K562 (cell line): Measurements from ENCODE around the gene AVPI1. TPM values are rescaled to one million over a fixed set of nuclear protein-coding genes. Genes with fewer than 3 reads are reported as not detected.
A peak's percentile ranks its signal among the peaks of the same experiment; 100 is the strongest.

Experiments
- CBX2 ChIP-seq: fragments of 200-600 bp; sonication (generic); IDR thresholded peaks from one replicate; pipeline ENCODE4 v1.6.1; 2012; ENCODE audit warnings: mild to moderate bottlenecking, low read length, inconsistent platforms; ENCODE audit not compliant: insufficient read depth, poor library complexity, severe bottlenecking
- CC2D1A ChIP-seq: fragments of 450-650 bp; IDR thresholded peaks from 2 replicates; pipeline ENCODE4 v1.6.1; 2017; ENCODE audit warnings: mild to moderate bottlenecking
- CCAR2 ChIP-seq: fragments of 200-400 bp; formaldehyde crosslinking; IDR thresholded peaks from 2 replicates; pipeline ENCODE4 v1.6.1; 2017; ENCODE audit warnings: mild to moderate bottlenecking, low read depth, low read length
- CCNT2 ChIP-seq: IDR thresholded peaks from 2 replicates; pipeline ENCODE4 v1.6.1; 2011; ENCODE audit warnings: borderline replicate concordance, low read depth, mild to moderate bottlenecking, moderate library complexity, mixed read lengths, low read length; ENCODE audit not compliant: insufficient read length; ENCODE audit errors: extremely low read depth
- CEBPG ChIP-seq, 3 experiments: fragments of 200-800 bp in 1 of 3; sonication (Bioruptor generic) in 1 of 3; sonication (generic) in 1 of 3; formaldehyde crosslinking in 1 of 3; IDR thresholded peaks in 2 of 3; conservative IDR thresholded peaks in 1 of 3; 2 replicates each; pipeline versions ENCODE4 v1.6.1 to v1.8.0; 2016 to 2022; ENCODE audit warnings: missing compliant biosample characterization in 2 of 3, missing genetic modification characterization in 2 of 3, mild to moderate bottlenecking in 1 of 3, missing genetic modification reagents in 1 of 3
- CHD2 ChIP-seq: IDR thresholded peaks from 2 replicates; pipeline ENCODE4 v1.6.1; 2011; ENCODE audit warnings: low read depth, low read length
- DEAF1 ChIP-seq: fragments of 450-650 bp; formaldehyde crosslinking; IDR thresholded peaks from 2 replicates; pipeline ENCODE4 v1.4.0; 2020; ENCODE audit warnings: mild to moderate bottlenecking, moderate library complexity
- DMBX1 ChIP-seq: fragments of 250-450 bp; sonication (Bioruptor Pico); IDR thresholded peaks from 2 replicates; pipeline ENCODE4 v1.8.0; 2022; ENCODE audit warnings: inconsistent platforms, mild to moderate bottlenecking, moderate library complexity, borderline replicate concordance
- ESRRA ChIP-seq: fragments of 450-650 bp; IDR thresholded peaks from 2 replicates; pipeline ENCODE4 v1.6.1; 2014; ENCODE audit warnings: low read depth, mild to moderate bottlenecking, moderate library complexity, borderline replicate concordance
- ETV6 ChIP-seq, 3 experiments: fragments of 150-350 bp in 1 of 3; sonication (generic) in 1 of 3; formaldehyde crosslinking in 1 of 3; IDR thresholded peaks; 2 replicates each; pipeline versions ENCODE4 v1.6.1 to v1.8.0; 2014 to 2022; ENCODE audit warnings: borderline replicate concordance in 2 of 3, low read depth in 2 of 3, antibody characterized with exemption in 1 of 3, low read length in 1 of 3, mild to moderate bottlenecking in 1 of 3, missing genetic modification reagents in 1 of 3
- GTF2E2 ChIP-seq: fragments of 200-800 bp; sonication (Bioruptor generic); IDR thresholded peaks from 2 replicates; pipeline ENCODE4 v1.6.1; 2016; ENCODE audit warnings: missing genetic modification characterization, missing compliant biosample characterization
- KLF10 ChIP-seq: fragments of 250-450 bp; sonication (Bioruptor Pico); IDR thresholded peaks from 2 replicates; pipeline ENCODE4 v1.6.1; 2021; ENCODE audit warnings: matching md5 sums
- MEIS2 ChIP-seq: fragments of 450-650 bp; IDR thresholded peaks from 2 replicates; pipeline ENCODE4 v1.6.1; 2014; ENCODE audit warnings: mild to moderate bottlenecking; ENCODE audit not compliant: partially characterized antibody
- MTA3 ChIP-seq: fragments of 450-650 bp; formaldehyde crosslinking; IDR thresholded peaks from 2 replicates; pipeline ENCODE4 v1.6.1; 2017; ENCODE audit warnings: mild to moderate bottlenecking, borderline replicate concordance
- MTF1 ChIP-seq: fragments of 250-450 bp; sonication (Bioruptor Pico); IDR thresholded peaks from 2 replicates; pipeline ENCODE4 v1.9.0; 2021; ENCODE audit warnings: moderate library complexity, mild to moderate bottlenecking, inconsistent platforms, borderline replicate concordance
- NCOA4 ChIP-seq: fragments of 450-650 bp; IDR thresholded peaks from 2 replicates; pipeline ENCODE4 v1.6.1; 2018; ENCODE audit warnings: mild to moderate bottlenecking; ENCODE audit not compliant: partially characterized antibody
- SNAPC5 ChIP-seq: fragments of 250-450 bp; sonication (Bioruptor Pico); IDR thresholded peaks from 2 replicates; pipeline ENCODE4 v1.8.0; 2021; ENCODE audit warnings: moderate library complexity, mild to moderate bottlenecking, inconsistent platforms
- SNRNP70 ChIP-seq: fragments of 200-400 bp; formaldehyde crosslinking; optimal IDR thresholded peaks from 2 replicates; pipeline ENCODE3; 2017; ENCODE audit warnings: low read depth, low read length
- U2AF2 ChIP-seq: fragments of 200-400 bp; formaldehyde crosslinking; optimal IDR thresholded peaks from 2 replicates; pipeline ENCODE3; 2017; ENCODE audit warnings: low read depth, mild to moderate bottlenecking, low read length
- UBTF ChIP-seq, 2 experiments: IDR thresholded peaks; 2 replicates each; pipeline ENCODE4 v1.6.1; 2012; ENCODE audit warnings: improper control_type of control experiment in 2 of 2, low read depth in 2 of 2, low read length in 2 of 2, borderline replicate concordance in 1 of 2
- ZFPM2 ChIP-seq: fragments of 250-450 bp; sonication (Bioruptor Pico); IDR thresholded peaks from 2 replicates; pipeline ENCODE4 v1.5.1; 2022; ENCODE audit warnings: mild to moderate bottlenecking
- ZNF232 ChIP-seq: sonication (generic); formaldehyde crosslinking; IDR thresholded peaks from 2 replicates; pipeline ENCODE4 v1.8.0; 2022; ENCODE audit warnings: mild to moderate bottlenecking, missing genetic modification reagents
- polyA plus RNA-seq, 8 experiments: library from polyadenylated mRNA; depleted of rRNA in 4 of 8; stranded (reverse) in 5 of 8; unstranded in 3 of 8; fragments of >200 nt; fragmentation: Nextera tagmentation in 2 of 8; fragmentation: Illumina TruSeq in 1 of 8; extraction: Ambion mirVana in 2 of 8; extraction: Trizol in 1 of 8; gene quantifications; 2 replicates each; pipeline versions ENCODE4 v1.2.1 to v1.2.3, GENCODE V29; 2011 to 2014; ENCODE audit warnings: inconsistent platforms in 1 of 8, missing spikeins in 1 of 8
- total RNA-seq, 7 experiments: library from RNA; depleted of rRNA in 6 of 7; stranded (reverse); fragments of >200 nt in 6 of 7; fragmentation: Illumina TruSeq in 2 of 7; extraction: Trizol in 2 of 7; gene quantifications; 2 replicates each; pipeline versions ENCODE4 v1.2.1 to v1.2.3, GENCODE V29; 2011 to 2021; ENCODE audit warnings: low replicate concordance in 1 of 7

The AVPI1 gene
- total and polyA plus RNA-seq, 9 of the 15 experiments (the other 6 are each of a cell fraction or from before 2014, with no cell fraction given): 0.90 to 10.4 (median 7.4) TPM

GRCh38 chr10:97686962-97687784, at the start of gene AVPI1 (continued):
- TF ChIP-seq MTA3 (peak; percentile 69; the same call in 1 of the 2 replicates), ESRRA (peak; percentile 84; the same call in 1 of the 2 replicates), SNAPC5 (CRISPR knock-in tag) (no peak), DEAF1 (CRISPR knock-in tag) (no peak), CHD2 (no peak), SNRNP70 (no peak), CBX2 (no peak), U2AF2 (no peak), CC2D1A (no peak), ETV6 (IDR thresholded peaks at IDR 0.05; ENCODE audit: borderline replicate concordance in 1 of 2, low read depth in 2 of 2, low read length in 1 of 2) (no peak), ETV6 (CRISPR knock-in tag; IDR thresholded peaks at IDR 0.05; ENCODE audit: borderline replicate concordance) (no peak), KLF10 (CRISPR knock-in tag) (no peak), MTF1 (no peak), ZFPM2 (CRISPR knock-in tag) (no peak), CCAR2 (no peak), DMBX1 (peak; percentile 84), NCOA4 (no peak), MEIS2 (peak; percentile 48), ZNF232 (CRISPR knock-in tag) (no peak), GTF2E2 (tag) (no peak), CCNT2 (peak; percentile 91), CEBPG (CRISPR knock-in tag; IDR thresholded peaks at IDR 0.05) (no peak), CEBPG (tag; conservative IDR thresholded peaks at IDR 0.05 in 1 of 2, IDR thresholded peaks at IDR 0.05 in 1 of 2) (no peak), UBTF (IDR thresholded peaks at IDR 0.05; ENCODE audit: borderline replicate concordance in 1 of 2, low read depth in 2 of 2, low read length in 2 of 2) (no peak; a peak in 1 of 4 replicates)
